ENCODE measurements around the gene ZNF500. TPM values are rescaled to one million over a fixed set of nuclear protein-coding genes. Genes with fewer than 3 reads are reported as not detected.

The ZNF500 gene
- total and polyA plus RNA-seq, 8 donors: 5.5 to 14.1 (median 7.2) TPM

DNA sequence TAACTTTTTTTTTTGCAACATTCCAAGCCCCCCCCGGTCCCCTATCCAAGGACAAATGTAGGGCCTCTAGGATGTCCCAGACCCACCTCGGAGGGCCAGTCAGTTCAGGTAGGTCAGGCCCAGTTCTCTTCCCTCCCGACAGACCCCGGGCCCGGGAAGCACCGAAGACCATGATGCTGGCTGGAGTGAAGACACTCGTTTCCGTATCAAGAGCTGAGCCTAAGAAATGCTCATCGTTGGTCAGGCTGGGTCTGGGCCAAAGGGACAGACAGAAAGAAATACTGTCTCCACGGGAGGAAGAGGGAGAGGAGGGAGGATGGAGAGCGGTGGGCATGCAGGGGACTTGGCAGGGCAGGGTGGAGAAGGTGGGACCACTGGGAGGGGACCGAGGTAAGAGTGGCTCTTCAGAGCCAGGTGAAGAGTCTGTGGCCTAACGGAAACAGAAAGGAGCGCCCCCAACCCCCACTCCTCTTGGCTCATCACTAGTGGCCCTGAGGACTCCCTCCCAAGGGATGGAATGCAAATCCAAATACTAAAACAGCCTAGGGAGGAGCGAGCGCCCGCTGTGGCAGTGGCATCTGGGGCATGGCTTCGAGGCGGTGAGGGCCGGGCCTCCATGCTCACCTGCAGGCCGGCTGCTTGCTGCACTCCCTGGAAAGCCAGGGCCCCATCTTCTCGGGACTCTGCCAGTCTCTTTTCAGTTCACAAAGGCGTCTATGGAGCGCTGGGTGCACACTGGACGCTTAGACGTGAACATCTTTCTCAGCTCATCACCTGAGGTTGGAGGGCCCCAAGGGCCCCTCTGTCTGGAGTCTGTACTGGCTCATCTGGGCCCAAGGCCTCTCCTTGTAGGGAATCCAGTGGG lies 37.2 kb upstream of the ZNF500 start:
- no peak overlapping the region for H3K4me3 ChIP-seq
- intact Hi-C loops (cut with DNase I): loop anchor here in 1 of 3 donors (10.0 kb wide), 1 partner anchor 61 kb away; no protein-coding TSS in a partner anchor
- H3K4me1 ChIP-seq: peaks cover 14 to 21% (median 16%) of the 10 kb centered on the region in 3 donors
- FAIRE-seq (no peak), ATAC-seq (no peak), DNase-seq (peak in 4 of 6 donors; percentile 29 to 72 (median 38))
- no peaks in the 10 kb centered on the region for H3K27me3 ChIP-seq
- H3K27ac ChIP-seq: no peak overlapping the region
- peaks cover 0 to 10% (median 10%) of the 10 kb centered on the region in 3 donors for H3K36me3 ChIP-seq
- H3K9me3 ChIP-seq: no peaks in the 10 kb centered on the region
- 81 to 85% methylated on average over 26 of the region's 26 CpGs for WGBS, 2 donors
- TF ChIP-seq, protein P1, sequence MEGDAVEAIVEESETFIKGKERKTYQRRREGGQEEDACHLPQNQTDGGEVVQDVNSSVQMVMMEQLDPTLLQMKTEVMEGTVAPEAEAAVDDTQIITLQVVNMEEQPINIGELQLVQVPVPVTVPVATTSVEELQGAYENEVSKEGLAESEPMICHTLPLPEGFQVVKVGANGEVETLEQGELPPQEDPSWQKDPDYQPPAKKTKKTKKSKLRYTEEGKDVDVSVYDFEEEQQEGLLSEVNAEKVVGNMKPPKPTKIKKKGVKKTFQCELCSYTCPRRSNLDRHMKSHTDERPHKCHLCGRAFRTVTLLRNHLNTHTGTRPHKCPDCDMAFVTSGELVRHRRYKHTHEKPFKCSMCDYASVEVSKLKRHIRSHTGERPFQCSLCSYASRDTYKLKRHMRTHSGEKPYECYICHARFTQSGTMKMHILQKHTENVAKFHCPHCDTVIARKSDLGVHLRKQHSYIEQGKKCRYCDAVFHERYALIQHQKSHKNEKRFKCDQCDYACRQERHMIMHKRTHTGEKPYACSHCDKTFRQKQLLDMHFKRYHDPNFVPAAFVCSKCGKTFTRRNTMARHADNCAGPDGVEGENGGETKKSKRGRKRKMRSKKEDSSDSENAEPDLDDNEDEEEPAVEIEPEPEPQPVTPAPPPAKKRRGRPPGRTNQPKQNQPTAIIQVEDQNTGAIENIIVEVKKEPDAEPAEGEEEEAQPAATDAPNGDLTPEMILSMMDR (IDR thresholded peaks at IDR 0.05): no peak

DNA sequence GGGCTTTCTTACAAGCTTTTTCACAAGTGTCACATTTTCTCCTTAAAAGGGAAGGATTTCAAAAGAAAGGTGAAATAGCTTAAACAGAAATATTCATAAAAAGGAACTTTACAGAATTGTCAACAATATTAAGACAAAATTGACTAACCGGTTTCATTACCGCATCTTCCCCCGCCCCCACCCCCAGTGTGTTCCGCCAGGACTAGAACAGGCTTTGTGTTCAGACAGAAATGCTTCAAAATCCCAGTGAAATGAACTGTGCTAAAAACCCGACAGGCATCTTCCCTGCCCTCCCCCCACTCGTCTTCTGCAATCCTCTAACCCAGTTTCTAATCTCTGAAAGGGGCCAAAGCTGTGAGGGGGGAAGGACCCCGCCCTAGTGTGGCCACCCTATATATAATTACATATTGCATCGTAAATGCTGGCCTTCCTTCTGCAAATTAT lies 36.5 kb upstream of the ZNF500 start:
- H3K4me1 ChIP-seq: peaks cover 14 to 21% (median 16%) of the 10 kb centered on the region in 3 donors
- ATAC-seq (no peak), DNase-seq (no peak), FAIRE-seq (no peak)
- 46% methylated on average over 8 of the region's 8 CpGs for whole genome bisulfite sequencing, 2 donors
- H3K27me3 ChIP-seq: no peaks in the 10 kb centered on the region
- H3K4me3 ChIP-seq: peak overlapping the region in 1 of 4 donors; percentile 91
- peak overlapping the region in 2 of 4 donors; percentile 82 to 87 for H3K27ac ChIP-seq
- TF ChIP-seq, protein P1 (IDR thresholded peaks at IDR 0.05): no peak
- peaks cover 0 to 13% (median 10%) of the 10 kb centered on the region in 3 donors for H3K36me3 ChIP-seq
- no peaks in the 10 kb centered on the region for H3K9me3 ChIP-seq
- intact Hi-C loops (cut with DNase I): loop anchor here in 1 of 3 donors (10.0 kb wide), 1 partner anchor 61 kb away; no protein-coding TSS in a partner anchor

DNA sequence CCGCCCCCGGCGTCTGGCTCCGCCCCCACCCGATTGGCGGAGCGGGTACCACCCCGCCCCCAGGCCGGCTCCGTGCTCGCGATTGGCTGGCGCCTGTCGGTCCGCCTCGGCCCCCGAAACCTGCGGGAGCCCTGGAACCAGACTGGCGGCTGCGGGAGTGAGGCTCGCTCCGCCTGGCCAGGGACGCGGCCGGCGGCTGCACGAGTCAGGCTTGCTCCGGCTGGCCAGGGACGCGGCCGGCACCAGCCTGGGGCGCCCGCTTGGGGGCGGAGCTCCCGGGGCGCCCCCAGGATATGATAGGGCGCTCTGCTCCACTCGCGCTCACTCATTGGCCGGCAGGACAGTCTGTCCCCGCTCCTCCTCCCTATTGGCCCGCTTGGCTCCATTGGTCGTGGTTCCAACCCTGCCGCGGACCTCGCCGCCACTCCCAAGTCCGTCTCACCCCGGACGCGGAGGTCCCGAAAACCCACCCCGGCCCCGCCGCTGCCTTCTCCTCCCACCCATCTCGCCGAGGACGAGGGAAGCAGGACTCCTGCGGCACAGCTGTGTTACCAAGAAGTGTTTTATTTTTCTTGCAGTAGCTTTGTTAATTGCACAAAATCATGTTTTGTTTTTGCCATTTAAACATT lies 35.8 kb upstream of the ZNF500 start:
- peak overlapping the region; percentile 58 to 91 (median 82) for H3K4me3 ChIP-seq
- WGBS, 2 donors: 1% methylated on average over 47 to 59 of the region's 59 CpGs
- no peaks in the 10 kb centered on the region for H3K9me3 ChIP-seq
- no peak for FAIRE-seq
- TF ChIP-seq, protein P1 (IDR thresholded peaks at IDR 0.05): peak in 2 of 4 donors; percentile 15 to 17
- ATAC-seq: peak; percentile 85 to 93 (median 88)
- intact Hi-C loops (cut with DNase I): loop anchor here in 1 of 3 donors (10.0 kb wide), 1 partner anchor 62 kb away; no protein-coding TSS in a partner anchor
- H3K27me3 ChIP-seq: no peaks in the 10 kb centered on the region
- peak overlapping the region; percentile 67 to 87 (median 78) for H3K27ac ChIP-seq
- peaks cover 0 to 13% (median 7%) of the 10 kb centered on the region in 3 donors for H3K36me3 ChIP-seq
- peak; percentile 89 to 96 (median 94) for DNase-seq
- peaks cover 14 to 21% (median 16%) of the 10 kb centered on the region in 3 donors for H3K4me1 ChIP-seq

DNA sequence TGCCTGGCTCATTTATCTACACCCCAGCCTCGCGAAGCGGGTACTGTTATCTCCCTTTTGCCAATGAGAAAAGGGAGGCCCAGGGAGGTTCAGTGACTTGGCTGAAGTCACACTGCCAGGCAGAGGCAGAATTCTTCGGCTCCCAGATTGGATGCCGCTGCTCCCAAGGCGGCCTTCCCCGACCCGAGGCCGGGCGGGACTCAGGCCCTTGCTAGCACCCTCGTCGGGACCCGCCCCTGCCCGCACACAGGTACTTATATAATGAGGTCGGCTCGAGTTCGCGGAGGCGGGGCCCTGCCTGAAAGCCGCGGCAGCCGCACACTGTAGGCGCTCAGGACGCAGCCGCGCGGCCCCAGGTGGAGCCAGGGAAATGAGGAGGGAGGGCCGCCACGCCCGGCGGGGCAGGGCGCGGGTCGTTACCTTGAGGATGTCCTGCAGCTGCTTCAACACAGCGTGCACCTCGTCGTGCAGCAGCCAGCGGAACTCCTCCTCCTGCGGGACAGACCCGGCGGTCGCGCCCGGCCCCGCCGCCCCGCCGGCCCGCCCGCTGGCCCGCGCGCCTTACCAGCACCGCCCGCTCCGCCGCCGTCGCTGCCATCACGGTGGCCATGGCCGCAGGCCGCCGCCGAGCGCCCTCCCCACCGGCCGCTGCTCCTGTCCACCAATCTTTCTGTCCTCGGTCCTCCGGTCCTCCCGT lies 35.1 kb upstream of the ZNF500 start, which contains the start of gene ROGDI:
Gene ROGDI, minus strand, starts transcription at position 672 of the 697 bp plus-strand sequence. Its CDS starts 62 bp downstream, at position 610.
- ATAC-seq (peak; percentile 63 to 78 (median 76)), FAIRE-seq (no peak), DNase-seq (peak; percentile 88 to 96 (median 92))
- H3K9me3 ChIP-seq: no peaks in the 10 kb centered on the region
- peaks cover 0 to 6% (median under 1%) of the 10 kb centered on the region in 3 donors for H3K36me3 ChIP-seq
- TF ChIP-seq, protein P1 (IDR thresholded peaks at IDR 0.05): no peak
- peaks cover 14 to 21% (median 16%) of the 10 kb centered on the region in 3 donors for H3K4me1 ChIP-seq
- WGBS, 2 donors: 0 to 1% methylated on average over 45 to 70 of the region's 70 CpGs
- H3K27me3 ChIP-seq: no peaks in the 10 kb centered on the region
- intact Hi-C loops (cut with DNase I): loop anchor here in 1 of 3 donors (10.0 kb wide), 1 partner anchor 63 kb away; no protein-coding TSS in a partner anchor
- H3K4me3 ChIP-seq: peak within 1 kb of the TSS; percentile 58 to 91 (median 82)
- peak within 1 kb of the TSS; percentile 67 to 87 (median 79) for H3K27ac ChIP-seq
